NCI-H1436 (cell line): ENCODE data around the gene TRPV5.
"Not testable (repeated sequence)": the region's sequence is repeated elsewhere in the genome, so short reads cannot be mapped to it uniquely, and the experiment has no call there.

Source experiments
- DNase-seq: peaks from one replicate; lab custom pipeline; 2025; lab: John Stamatoyannopoulos, UW

TRPV5 gene

GRCh38 chr7:142933624-142934023 lies at the start of gene TRPV5:
Gene TRPV5 (minus strand): TSS chr7:142933746. CDS start chr7:142933459, 287 bp downstream.
- no peak for DNase-seq

GRCh38 chr7:142978402-142978801 lies 44.9 kb upstream of the TRPV5 start:
- DNase-seq = not testable (repeated sequence)

DNA sequence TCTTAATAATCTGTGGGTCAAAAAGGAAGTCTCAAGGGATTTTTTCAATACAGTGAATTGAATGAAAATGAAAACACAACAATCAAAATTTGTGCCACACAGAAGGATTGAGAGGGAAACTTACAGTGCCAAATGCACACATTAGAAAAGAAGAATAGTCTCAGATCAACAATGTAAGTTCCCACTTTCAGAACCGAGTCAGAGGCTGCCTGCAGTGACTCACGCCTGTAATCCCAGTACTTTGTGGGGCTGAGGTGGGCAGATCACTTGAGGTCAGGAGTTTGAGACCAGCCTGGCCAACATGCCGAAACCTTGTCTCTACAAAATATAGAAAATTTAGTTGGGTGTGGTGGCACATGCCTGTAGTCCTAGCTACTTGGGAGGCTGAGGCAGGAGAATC lies 41.1 kb upstream of the TRPV5 start:
- no peak for DNase-seq

DNA sequence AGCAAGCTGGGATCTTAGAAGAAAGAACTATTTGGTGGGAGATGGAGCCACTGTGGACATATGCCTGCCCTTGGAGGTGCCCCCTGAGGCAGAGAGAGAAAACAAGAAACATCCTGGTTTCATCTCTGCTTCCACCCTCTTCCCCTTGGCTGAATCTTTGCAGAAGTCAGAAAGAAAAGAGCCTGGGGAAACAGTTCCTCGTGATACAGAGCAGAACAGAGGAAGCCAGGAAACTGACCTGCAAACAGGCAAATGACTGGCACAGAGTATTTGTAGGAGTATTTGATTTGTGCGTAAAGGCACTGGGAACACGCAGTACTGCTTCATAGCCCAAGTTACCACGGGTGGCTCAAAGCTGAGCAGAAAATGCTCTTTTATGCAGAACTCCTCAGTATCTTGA lies 35.6 kb upstream of the TRPV5 start:
- DNase-seq = no peak

GRCh38 chr7:142968229-142968628 lies 34.7 kb upstream of the TRPV5 start:
- no peak for DNase-seq

- DNase-seq = no peak
Observed at GRCh38 chr7:142964502-142965246, 31.1 kb upstream of the TRPV5 start.

DNA sequence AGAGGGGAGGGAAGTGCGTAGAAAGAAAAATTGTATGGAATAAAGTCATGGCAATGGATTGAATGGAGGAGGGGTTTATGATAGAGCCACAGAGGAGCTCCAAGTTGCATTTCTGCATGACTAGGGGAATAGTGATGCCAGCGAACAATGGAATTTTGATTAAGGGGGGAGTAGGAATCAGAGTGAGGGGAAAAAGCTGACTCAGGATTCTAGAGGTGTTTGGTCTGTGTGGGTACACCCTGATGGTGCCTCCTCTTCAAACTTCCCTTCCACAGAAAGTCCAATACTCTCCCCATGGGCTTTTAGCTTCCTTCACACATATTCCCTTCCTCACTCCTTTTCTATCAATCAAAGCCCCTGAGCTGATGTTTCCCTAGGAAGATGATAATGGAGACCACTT lies 30.4 kb upstream of the TRPV5 start:
- DNase-seq = no peak

DNA sequence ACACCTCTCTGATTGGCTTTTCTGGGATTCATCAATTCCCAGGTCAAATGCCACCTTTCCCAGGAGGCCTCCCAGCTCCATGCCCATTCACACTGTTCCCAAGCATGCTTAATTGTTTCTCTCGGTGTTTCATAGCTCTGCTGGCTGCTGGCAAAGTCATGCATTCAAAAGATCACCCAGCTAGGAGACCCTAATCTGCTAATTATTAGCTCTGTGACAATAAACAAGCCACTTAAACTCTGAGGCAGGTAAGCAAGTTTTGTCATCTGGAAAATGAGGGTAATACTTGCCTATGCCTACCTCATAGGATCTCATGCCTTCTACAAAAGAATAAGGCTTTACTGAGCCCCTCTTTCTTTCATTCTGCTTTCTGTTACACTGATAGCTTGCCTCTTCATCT lies 29.4 kb upstream of the TRPV5 start:
- no peak for DNase-seq

- DNase-seq = no peak
Observed at GRCh38 chr7:142961973-142962926, 28.7 kb upstream of the TRPV5 start, which contains the start of gene KEL. Gene KEL (minus strand): TSS chr7:142962363. CDS start chr7:142962206, 157 bp downstream.

GRCh38 chr7:142961595-142961972 lies 28.0 kb upstream of the TRPV5 start:
- no peak for DNase-seq

DNA sequence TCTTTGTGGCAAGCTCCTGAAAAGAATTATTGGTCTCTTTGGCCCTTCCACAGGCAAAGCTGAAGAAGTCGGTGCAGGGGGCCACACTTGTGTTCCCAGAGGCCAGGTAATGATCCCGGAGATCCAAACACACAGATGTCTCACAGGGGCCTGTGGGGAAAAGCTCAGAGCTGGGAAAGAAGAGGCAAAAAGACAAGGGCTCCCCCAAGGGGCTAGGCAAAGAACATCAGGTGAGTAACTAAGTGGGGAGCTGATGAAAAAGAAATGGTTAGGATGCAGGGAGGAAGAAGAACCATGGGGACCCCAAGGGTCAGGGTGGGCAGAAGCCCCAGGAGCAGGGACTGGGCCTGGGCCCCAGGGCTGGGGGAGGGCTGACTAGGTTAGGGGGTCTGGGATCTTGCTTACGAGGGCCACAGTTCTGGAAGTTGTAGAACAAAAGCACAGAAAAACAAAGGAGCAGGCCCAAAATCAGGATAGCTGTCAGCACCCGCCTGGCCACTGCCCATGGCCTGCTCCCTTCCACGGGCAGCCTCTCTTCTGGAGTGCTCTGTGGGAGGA lies 27.5 kb upstream of the TRPV5 start:
- no peak for DNase-seq

DNA sequence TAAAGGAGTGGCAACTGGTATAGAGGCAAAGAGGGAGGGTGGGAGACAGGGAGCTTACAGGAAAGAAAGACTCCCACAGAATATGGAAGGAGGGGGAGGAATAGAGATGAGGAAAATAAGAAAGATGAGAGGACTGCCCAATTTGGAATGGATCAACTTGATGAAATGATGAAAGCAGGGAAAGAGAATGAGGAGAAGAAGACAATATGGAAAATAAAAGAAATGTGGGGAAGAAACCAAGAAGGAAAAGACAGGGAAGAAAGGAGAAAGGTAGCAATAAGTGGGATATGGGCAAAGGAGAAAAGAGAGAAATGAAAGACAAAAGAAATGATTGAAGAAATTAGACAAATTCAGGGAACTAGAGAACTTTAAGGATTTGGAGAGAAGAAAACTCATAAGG lies 25.7 kb upstream of the TRPV5 start:
- no peak for DNase-seq

DNA sequence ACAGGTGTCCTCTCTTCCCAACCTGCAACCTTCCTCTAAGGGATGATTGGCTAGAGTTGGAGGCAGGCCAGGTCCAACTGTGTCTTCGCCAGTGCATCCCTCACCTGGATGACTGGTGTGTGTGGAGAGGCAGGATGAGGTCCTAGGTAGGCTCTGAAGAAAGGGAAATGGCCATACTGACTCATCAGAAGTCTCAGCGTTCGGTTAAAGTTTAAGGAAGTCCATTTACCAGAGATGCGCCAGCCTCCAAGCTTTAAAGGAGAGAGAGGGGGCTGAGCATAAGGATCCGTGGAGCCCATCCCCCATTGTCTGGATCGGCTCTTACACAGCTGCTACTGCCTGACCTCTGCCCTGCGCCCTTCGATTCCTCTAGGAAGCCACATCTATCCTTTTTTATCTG lies 24.2 kb upstream of the TRPV5 start:
- no peak for DNase-seq

DNA sequence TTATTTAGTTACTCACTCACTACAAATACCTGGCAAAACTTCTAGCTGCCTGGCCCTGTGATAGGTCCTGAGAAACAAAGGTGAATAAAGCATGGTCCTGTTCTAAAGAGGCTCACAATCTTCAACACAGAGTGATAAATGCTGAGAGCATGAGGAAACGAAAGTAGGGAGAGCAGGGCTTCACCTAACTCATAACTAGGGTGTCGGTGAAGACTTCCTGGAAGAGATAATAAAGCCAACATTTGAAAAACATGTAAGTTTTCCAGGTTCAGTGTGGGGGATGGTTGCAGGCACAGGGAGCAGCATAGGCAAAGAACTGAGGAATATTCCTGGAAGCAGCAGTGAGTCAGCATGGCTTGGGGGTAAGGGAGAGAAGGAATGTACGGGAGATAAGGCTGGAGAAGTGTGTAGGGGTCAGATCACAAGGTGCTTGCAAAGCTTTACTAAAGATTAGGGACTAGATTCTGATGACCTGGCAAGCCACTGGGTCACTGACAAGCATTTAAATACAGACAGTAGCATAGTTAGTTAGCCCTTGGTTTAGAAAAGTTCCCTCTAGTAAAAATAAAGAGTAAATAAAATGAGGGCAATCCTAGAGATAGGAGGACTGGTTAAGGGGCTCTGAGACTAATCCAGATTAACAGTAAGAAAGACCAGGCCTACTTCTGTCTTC lies 23.5 kb upstream of the TRPV5 start:
- no peak for DNase-seq

DNA sequence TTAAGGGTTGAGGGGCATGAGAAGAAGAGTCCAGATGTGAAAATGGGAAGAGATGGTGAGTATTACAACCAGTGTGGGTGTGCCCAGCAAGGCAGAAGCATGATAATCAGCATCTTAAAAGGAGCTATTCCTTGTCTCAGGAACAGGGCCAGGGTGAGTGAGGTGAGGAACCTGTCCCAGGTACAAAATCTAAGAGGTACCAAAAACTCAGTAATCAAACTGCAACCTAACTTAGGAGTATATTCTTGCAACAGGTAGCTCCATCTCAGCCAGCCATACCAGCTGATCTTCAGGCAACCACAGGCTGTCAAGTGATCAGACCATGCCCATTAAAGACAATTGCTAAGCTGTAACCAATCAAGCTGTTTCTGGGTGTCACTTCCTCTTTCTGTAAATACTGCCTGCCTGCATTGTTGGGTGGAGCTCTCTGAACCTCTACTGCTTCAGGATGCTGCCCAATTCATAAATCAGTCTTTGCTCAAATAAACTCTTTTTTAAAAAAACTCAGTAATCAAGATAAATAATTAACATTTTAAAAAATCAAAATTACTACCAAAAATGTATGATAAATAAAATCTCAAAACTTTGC lies 21.2 kb upstream of the TRPV5 start:
- DNase-seq = no peak

DNA sequence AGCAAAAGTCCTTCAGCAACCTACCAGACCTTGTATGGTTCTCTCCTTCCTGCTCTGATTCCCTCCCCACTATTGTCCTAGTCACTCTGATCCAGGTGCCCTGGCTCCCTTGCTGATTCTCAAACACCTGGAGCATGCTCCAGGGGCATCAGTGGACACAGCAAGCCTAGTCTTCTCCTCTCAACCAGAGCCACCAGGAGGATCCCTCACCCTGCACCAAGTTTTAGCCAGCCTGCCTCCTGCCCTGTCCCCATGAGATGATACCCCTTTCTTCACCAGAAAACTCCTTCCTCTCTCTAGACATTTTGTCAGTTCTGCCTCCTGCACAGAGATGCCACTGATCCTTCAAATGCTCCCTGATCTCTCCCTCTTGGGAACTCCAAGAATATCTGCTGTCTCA lies 16.7 kb upstream of the TRPV5 start:
- no peak for DNase-seq

DNA sequence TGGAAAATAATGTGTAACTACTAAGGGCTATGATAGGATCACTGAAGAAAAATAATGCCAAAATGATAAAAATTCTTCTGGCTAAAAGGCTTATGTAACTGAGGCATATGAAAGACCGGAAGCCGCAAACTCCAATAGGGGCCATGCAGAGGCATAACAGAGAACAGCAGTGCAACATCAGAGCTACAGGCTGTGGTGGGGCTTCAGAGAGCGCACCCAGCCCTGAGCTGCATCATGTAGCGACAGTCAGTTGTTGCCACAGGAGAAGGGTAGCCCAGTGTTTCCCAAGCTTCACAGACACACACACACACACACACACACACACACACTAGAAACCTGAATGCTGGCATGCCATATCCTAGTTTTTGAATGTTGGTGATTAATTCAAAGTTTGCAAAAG lies 15.1 kb upstream of the TRPV5 start:
- no peak for DNase-seq

- no peak for DNase-seq
Observed at GRCh38 chr7:142945001-142945400, 11.5 kb upstream of the TRPV5 start.

- DNase-seq = no peak
Observed at GRCh38 chr7:142943706-142944268, 10.2 kb upstream of the TRPV5 start.

DNA sequence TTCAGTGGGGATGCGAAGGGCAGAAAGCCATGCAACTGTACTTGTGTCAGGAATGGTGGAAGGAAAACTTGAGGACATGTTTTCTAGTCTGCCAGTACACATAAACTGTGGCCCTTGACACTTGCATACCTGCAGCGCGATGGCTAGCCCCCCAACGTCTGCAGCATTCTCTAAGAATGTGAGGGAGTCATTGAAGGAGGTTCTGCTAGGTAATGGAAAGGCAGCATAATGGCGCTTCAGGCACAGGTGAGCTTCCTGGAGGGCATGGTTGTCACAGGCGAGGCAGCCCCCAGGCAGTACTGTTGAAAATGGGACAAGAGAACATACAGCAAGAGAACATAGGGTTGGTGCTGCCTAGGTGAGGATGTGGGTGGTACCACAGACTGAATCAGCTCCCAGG lies 9.2 kb upstream of the TRPV5 start:
- DNase-seq = no peak

GRCh38 chr7:142941541-142941940 lies 8.0 kb upstream of the TRPV5 start:
- DNase-seq = no peak
